HepG2 (cell line): ENCODE measurements around the gene AIF1.

Experiments used
- TF ChIP-seq, protein P1 (sequence below): sonication (generic); formaldehyde crosslinking; IDR thresholded peaks from 2 replicates; pipeline ENCODE4 v1.9.0; 2022; ENCODE audit warnings: missing genetic modification reagents, mild to moderate bottlenecking, borderline replicate concordance
- TF ChIP-seq, protein P2 (sequence below): sonication (generic); formaldehyde crosslinking; IDR thresholded peaks from 2 replicates; pipeline ENCODE4 v1.4.0; 2020; ENCODE audit warnings: missing genetic modification reagents

DNA sequence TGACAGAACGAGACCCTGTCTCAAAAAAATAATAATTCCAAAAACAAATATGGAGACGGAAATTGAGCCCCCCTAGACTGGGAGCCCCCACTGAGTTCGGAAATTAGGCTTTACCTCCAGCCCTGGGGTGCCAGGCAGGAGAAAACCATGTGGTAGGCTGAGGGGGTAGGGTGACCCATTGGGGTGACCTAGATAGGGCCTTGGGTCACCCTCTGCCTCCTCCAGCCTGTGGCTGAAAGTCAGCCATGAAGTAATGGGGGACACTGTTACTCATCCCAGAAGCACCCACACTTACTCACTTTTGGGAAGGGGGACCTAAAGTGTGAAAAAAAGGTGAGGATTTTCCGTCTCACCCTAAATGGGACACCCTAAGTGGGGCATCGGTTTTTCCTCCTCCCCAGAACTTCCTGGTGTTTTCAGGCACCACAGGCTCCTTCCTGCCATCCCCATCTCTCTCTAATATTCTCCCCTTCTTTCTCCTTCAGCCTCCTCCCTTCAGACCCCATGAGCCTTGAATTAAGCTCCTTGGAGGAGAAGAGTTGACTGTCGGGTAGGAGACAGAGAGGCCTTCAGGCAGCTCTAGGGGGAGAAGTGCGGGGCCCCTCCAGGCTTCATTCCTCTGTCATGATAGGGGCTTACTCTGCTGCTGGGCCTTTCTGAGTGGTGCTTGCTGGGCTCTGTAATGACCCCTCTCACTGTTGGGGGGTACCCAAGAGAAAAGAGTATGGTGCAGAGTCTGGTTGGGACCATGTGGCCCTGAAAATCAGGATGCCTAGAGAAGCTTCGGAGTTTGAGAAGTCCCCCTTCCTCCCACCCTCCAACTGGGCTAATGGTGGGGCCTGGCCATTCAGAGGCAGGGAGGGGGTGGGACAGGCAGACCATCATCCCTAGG, 35.2 kb upstream of the AIF1 start:
- TF ChIP-seq, protein P1, sequence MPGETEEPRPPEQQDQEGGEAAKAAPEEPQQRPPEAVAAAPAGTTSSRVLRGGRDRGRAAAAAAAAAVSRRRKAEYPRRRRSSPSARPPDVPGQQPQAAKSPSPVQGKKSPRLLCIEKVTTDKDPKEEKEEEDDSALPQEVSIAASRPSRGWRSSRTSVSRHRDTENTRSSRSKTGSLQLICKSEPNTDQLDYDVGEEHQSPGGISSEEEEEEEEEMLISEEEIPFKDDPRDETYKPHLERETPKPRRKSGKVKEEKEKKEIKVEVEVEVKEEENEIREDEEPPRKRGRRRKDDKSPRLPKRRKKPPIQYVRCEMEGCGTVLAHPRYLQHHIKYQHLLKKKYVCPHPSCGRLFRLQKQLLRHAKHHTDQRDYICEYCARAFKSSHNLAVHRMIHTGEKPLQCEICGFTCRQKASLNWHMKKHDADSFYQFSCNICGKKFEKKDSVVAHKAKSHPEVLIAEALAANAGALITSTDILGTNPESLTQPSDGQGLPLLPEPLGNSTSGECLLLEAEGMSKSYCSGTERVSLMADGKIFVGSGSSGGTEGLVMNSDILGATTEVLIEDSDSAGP (CRISPR knock-in tag): no peak
- TF ChIP-seq, protein P2, sequence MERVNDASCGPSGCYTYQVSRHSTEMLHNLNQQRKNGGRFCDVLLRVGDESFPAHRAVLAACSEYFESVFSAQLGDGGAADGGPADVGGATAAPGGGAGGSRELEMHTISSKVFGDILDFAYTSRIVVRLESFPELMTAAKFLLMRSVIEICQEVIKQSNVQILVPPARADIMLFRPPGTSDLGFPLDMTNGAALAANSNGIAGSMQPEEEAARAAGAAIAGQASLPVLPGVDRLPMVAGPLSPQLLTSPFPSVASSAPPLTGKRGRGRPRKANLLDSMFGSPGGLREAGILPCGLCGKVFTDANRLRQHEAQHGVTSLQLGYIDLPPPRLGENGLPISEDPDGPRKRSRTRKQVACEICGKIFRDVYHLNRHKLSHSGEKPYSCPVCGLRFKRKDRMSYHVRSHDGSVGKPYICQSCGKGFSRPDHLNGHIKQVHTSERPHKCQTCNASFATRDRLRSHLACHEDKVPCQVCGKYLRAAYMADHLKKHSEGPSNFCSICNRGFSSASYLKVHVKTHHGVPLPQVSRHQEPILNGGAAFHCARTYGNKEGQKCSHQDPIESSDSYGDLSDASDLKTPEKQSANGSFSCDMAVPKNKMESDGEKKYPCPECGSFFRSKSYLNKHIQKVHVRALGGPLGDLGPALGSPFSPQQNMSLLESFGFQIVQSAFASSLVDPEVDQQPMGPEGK (CRISPR knock-in tag): no peak
